ENCODE results near the gene PPP6C. TPM values are rescaled to one million over a fixed set of nuclear protein-coding genes. Genes with fewer than 3 reads are reported as not detected.
"Not testable (repeated sequence)": the region's sequence is repeated elsewhere in the genome, so short reads cannot be mapped to it uniquely, and the experiment has no call there.

PPP6C gene
- total RNA-seq, 1 donor from 2014 or later: 34.2 TPM

GRCh38 chr9:125147401-125147951 lies 42.1 kb downstream of the PPP6C start:
- ATAC-seq (ENCODE audit: poor library complexity): no peak
- intact Hi-C loops (cut with DNase I): no loop called here
- no peak for DNase-seq

DNA sequence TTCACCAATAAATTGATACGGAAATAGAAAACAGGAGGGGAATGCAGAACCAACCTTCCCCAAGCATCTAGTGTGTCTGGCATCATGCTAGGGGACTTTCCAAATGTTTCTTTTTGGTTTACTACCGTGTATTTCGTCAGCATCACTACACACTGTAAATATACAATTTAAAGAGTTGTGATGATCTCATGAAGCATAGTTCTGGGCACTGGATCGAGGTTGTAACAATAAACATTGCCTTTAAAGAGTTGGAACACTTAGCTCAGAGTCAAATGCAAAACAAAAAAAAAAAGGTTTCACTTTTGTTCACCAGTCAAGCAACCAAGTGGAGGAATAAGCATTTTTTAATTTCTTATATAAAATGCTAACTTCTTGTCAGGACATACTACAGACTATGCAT lies 43.4 kb downstream of the PPP6C start:
- ATAC-seq (ENCODE audit: poor library complexity): no peak
- DNase-seq: no peak
- intact Hi-C loops (cut with DNase I): no loop called here

- ATAC-seq (ENCODE audit: poor library complexity) (no peak), DNase-seq (no peak)
- intact Hi-C loops (cut with DNase I): no loop called here
These were observed 44.2 kb downstream of the PPP6C start for GRCh38 chr9:125145425-125145824.

- intact Hi-C loops (cut with DNase I): loop anchor here (5.0 kb wide), 1 partner anchor 201 kb away; the partner anchor contains the start of gene GOLGA1
- DNase-seq: peak; percentile 100
- peak; percentile 100 for ATAC-seq (ENCODE audit: poor library complexity)
These were observed 46.1 kb downstream of the PPP6C start, which contains the start of gene SCAI for GRCh38 chr9:125143377-125144090. SCAI (minus strand) TSS chr9:125143528; CDS start chr9:125143437, 91 bp downstream.

DNA sequence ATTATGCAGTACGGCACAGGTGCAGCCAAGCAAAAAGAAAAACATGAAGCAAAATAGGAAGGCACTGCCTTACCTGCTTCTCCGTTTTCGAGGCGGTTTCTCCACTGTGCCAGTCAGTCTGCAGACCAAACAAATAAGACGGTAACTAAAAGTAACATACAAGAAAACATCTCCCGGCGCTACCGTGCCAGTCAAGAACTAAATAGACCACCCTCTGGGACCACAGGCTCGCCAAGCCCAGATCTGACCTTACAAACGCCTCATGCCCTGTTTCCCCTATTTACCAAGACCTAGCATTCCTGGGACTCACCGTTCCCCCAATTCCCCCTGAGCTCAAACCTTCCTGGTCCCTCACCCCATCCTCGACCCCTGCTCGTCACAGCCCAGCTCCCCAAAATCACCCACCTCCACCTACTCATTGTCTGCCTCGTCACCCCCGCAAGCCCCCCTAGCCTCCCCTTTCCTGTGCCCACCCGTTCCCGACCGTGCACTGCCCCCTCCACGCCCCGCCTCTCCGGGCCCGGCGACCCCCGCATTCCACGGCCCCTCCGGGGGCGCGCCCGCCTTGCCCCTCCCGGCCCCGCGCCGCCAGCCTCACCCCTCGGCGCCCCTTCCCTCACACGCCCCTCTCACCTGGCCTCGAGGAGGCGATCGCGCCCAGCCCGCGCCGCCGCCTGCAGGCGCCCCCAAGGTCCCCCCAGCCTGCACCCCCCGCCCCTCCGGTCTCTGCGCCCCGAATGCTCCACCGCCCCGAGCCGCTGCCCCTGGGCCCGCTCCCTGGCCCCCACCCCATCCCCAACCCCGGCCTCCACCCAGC lies 46.8 kb downstream of the PPP6C start:
- intact Hi-C loops (cut with DNase I): loop anchor here (5.0 kb wide), 1 partner anchor 200 kb away; the partner anchor contains the start of gene GOLGA1
- DNase-seq (no peak), ATAC-seq (ENCODE audit: poor library complexity) (no peak)

GRCh38 chr9:125141751-125142150 lies 47.9 kb downstream of the PPP6C start:
- intact Hi-C loops (cut with DNase I): loop anchor here (5.0 kb wide), 1 partner anchor 199 kb away; the partner anchor contains the start of gene GOLGA1
- DNase-seq: no peak
- no peak for ATAC-seq (ENCODE audit: poor library complexity)

- intact Hi-C loops (cut with DNase I): loop anchor here (5.0 kb wide), 1 partner anchor 199 kb away; the partner anchor contains the start of gene GOLGA1
- ATAC-seq (ENCODE audit: poor library complexity) (no peak), DNase-seq (no peak)
These were observed 48.4 kb downstream of the PPP6C start for GRCh38 chr9:125141251-125141650.

- DNase-seq: no peak
- intact Hi-C loops (cut with DNase I): loop anchor here (5.0 kb wide), 1 partner anchor 198 kb away; the partner anchor contains the start of gene GOLGA1
- no peak for ATAC-seq (ENCODE audit: poor library complexity)
These were observed 49.0 kb downstream of the PPP6C start for GRCh38 chr9:125140576-125140975.

- ATAC-seq (ENCODE audit: poor library complexity) (no peak), DNase-seq (no peak)
- intact Hi-C loops (cut with DNase I): no loop called here
These were observed 52.4 kb downstream of the PPP6C start for GRCh38 chr9:125137200-125137599.

- intact Hi-C loops (cut with DNase I): no loop called here
- ATAC-seq (ENCODE audit: poor library complexity) (no peak), DNase-seq (no peak)
These were observed 54.6 kb downstream of the PPP6C start for GRCh38 chr9:125134976-125135375.

DNA sequence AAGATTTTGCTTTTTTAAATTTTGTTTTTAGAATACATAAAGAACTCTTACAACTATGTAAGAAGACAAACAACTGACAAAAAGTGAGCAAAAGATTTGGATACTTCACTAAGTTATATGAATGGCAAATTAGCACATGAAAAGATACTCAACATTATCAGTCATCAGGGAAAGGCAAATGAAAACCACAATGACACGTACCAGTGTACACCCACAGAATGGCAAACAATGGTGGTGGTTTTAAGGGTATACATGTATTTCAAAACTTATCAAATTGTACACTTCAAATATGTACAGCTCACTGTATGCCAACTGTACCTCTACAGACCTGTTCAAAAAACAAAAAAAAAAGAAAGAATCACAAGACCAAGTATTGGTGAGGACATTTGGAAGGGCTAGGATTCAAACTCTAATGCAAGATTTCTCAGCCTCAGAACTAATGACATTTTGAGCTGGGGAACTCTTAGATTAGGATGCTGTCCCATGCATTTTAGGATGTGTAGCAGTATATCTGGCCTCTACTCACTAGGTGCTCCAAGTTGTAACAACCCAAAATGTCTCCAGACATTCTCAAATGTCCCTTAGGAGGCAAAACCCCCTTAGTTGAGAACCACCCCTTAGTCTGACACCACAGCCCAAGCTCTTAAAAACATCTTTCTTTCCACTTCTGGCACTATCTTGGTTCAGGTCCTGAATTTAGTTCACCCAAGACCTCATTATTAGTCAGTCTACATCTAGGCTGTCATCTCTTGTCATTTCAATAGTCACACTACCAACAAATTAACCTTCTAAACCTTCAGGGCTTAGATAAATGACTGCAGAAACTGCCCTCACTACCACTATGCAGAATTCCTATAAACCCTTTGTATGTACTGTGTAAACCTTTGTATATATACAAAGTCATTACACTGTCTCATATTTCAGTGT lies 55.9 kb downstream of the PPP6C start:
- intact Hi-C loops (cut with DNase I): no loop called here
- DNase-seq (no peak), ATAC-seq (ENCODE audit: poor library complexity) (no peak)

DNA sequence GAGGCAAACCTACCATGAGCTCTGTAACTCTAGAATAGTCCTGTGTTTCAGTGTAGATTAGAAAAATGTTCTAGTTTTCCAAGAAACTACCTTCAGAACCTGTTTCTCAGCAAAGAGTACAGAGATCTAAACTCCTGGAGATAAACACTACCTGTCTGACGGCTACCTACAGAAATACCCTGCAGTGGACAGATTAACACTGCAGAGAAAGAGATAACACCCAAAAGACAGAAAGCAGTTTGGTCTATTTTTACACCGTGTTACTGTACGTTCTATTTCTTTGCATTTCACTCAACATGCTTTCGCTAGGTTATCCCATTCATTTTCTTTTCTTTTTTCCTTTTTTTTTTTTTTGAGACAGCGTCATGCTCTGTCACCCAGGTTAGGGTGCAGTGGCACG lies 57.8 kb downstream of the PPP6C start:
- intact Hi-C loops (cut with DNase I): no loop called here
- DNase-seq (no peak), ATAC-seq (ENCODE audit: poor library complexity) (no peak)

- ATAC-seq (ENCODE audit: poor library complexity) (peak; percentile 95), DNase-seq (peak; percentile 90)
- intact Hi-C loops (cut with DNase I): no loop called here
These were observed 63.4 kb downstream of the PPP6C start for GRCh38 chr9:125126019-125126746.

- intact Hi-C loops (cut with DNase I): no loop called here
- ATAC-seq (ENCODE audit: poor library complexity): peak; percentile 31
- no peak for DNase-seq
These were observed 64.1 kb downstream of the PPP6C start for GRCh38 chr9:125125523-125125922.

DNA sequence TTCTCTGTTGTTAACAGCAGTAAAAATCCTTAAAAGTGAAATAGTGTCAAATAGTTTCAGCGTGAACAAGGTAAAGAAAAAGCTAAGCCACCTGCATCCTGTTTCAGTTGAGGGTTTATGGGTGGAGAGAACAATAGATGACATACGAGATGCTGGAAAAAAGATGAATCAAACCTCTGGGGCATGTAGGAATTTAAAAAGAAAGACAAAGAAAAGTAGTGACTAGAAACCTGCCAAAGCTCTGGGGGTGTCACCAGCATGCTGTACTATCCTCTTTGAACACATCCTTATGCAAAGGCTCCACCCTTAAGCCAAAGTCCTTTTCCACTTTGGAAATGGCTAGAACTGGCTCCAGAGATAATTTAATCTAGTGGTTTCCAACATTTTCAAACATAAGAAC lies 68.5 kb downstream of the PPP6C start:
- ATAC-seq (ENCODE audit: poor library complexity): no peak
- DNase-seq: no peak
- intact Hi-C loops (cut with DNase I): no loop called here

DNA sequence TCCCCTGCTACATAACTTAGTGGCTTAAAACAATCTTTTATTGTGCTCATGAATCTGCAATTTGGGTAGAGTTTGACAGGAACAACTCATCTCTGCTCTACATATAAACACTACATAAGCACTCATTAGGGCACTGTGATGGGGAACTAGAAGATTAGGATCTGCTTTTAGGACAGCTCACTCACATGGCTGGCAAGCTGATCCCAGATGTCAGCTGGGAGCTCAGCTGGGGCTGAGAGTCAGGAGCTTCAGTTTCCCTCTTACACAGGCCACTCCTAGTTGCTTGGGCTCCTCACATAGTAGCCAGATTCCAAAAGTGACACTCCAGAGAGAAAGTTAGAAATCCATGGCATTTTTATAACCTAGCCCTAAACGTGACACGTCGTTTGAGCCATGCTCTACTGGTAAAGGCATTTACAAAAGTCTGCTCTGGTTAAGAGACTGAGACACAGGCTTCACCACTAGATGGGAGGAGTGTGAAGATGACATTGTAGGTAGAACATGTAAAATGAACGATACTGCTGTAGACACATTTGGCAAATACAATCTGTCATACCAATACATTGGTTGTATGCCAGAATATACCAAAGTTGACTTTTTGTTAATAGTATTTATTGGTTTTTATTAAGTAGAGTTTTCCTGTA lies 69.8 kb downstream of the PPP6C start:
- intact Hi-C loops (cut with DNase I): no loop called here
- no peak for DNase-seq
- no peak for ATAC-seq (ENCODE audit: poor library complexity)

DNA sequence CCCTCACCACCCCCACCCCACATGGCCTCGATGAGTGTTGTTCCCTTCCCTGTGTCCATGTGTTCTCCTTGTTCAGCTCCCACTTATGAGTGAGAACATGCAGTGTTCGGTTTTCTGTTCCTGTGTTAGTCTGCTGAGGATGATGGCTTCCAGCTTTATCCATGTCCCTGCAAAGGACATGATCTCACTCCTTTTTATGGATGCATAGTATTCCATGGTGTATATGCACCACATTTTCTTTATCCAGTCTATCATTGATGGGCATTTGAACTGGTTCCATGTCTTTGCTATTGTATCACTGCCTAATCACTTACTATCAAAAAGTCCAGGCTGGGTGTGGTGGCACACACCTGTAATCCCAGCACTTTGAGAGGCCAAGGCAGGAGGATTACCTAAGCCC lies 70.9 kb downstream of the PPP6C start:
- ATAC-seq (ENCODE audit: poor library complexity); intact Hi-C loops (cut with DNase I); DNase-seq: not testable (repeated sequence)

All from Right ventricle myocardium superior (tissue), 1 donor.